Activated CD8-positive, alpha-beta memory T cell treated with anti-CD3 and anti-CD28 coated beads, Interleukin-2, amount 50 U/mL, for 1 hour (primary cell): ENCODE measurements around the gene TNP1.

ENCODE experiments used
- DNase-seq: peaks from one replicate; pipeline ENCODE4 v3.0.0-alpha.2; 2020; ENCODE audit errors: extremely low read depth

Gene TNP1

GRCh38 chr2:216875862-216876261 lies 16.0 kb upstream of the TNP1 start:
- DNase-seq = no peak

DNA sequence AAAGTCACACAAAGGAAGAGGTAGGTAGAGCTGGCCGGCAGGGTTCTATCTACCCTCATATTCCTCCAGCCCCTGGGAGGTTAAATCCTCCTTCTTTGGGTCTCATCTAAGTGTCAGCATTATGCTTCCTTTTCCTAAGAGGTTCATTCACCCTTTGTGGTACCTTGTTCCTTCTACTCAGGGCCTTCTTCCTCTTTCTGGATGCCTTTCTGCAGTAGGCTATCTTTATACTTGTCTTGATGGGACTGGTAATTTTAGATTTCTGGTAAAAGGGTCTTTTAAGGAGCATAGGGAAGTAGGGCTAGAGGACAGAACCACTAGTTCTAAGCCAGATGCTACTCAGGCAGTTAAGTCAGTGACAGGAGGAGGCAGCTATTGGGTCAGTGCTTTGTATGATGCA lies 13.7 kb upstream of the TNP1 start:
- no peak for DNase-seq

- no peak for DNase-seq
Observed at GRCh38 chr2:216872624-216873023, 12.8 kb upstream of the TNP1 start.

GRCh38 chr2:216872040-216872439 lies 12.2 kb upstream of the TNP1 start:
- DNase-seq = no peak

DNA sequence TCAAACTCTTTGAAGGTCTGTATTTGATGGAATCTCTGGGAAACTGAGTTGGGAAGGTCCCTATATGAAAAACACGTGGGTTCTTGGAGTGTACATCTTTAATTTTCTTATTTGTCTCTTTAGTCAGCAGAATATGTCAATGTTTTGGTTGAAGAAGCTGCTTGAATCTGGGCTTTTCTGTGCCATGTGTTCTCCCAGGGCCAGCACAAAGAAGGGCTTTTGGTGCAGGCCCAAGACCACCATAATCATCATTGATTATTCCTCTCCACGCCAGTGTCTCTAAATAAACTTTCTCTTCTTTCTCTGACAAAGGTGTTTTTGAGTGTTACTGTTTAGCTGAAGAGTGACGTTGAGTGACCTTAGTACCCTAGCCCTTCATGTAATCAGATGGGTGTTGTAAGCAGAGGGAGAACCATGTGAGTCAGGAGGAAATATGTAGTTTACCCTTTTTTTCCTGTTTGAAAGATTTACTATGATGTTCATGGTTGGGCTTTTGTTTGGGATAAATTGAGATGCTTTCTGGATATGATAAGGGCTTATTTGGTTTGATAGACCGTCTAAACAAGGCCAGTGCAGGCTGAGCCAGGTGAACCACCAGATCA lies 11.6 kb upstream of the TNP1 start:
- DNase-seq = no peak

DNA sequence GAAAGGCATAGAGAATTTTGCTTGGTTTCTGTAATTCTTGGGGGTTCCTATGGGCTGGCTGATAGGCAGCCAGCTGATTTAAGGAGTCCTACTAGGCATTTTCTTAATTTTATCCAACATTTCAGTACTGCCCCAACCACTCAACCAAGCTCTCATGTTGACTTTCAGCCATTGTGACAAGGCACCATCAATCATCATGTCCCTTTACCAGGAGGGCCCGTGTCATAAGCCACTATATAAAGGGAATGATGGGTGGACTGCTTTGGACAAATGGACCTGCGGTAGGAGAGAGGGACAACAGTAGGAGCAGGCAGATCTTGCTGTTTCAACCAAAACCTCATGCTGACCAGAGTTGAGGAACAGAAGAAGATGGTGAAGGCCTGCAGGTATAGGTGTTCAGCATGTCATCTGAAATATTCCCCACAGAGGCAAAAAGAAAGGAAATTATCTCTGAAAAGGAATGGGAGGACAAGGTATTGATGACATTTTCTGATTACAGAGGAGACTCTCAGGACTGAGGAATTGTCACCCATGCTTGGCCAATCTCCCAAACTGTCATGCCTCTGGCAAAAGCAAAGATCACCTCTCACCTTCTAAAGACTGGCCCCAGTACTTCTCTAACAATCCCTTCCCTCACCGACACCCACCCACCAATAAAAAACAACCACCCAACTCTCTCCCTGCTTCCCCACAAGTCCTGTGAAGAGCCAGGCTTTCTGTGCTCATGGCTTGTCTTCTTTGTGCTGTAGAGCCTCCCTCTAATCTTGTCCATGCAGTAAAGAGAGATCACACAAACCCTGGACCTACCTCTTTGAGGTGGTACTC lies 10.9 kb upstream of the TNP1 start:
- DNase-seq = no peak

GRCh38 chr2:216866515-216867095 lies 6.7 kb upstream of the TNP1 start:
- DNase-seq = no peak

GRCh38 chr2:216865658-216866057 lies 5.8 kb upstream of the TNP1 start:
- no peak for DNase-seq

DNA sequence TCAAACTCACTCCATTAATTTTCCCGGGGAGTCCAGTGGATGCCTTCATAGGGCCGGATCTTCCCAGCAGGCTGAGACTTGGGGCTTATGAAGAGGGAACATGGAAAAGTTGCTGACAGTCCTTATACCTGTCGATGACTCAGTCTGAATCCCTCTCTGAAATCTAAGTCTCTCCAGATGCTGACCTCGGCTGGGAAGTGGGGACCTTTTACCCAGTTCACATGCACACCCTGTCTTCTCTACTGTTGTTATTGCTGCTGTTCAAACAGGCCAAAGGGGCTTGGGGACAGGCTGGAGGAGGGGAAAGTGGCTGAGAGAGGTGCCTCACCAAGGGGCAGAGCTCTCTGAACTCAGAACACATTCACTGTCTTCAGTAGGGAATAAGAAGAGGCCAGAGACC lies 4.1 kb upstream of the TNP1 start:
- no peak for DNase-seq

- DNase-seq = no peak
Observed at GRCh38 chr2:216862628-216863398, 2.9 kb upstream of the TNP1 start.

DNA sequence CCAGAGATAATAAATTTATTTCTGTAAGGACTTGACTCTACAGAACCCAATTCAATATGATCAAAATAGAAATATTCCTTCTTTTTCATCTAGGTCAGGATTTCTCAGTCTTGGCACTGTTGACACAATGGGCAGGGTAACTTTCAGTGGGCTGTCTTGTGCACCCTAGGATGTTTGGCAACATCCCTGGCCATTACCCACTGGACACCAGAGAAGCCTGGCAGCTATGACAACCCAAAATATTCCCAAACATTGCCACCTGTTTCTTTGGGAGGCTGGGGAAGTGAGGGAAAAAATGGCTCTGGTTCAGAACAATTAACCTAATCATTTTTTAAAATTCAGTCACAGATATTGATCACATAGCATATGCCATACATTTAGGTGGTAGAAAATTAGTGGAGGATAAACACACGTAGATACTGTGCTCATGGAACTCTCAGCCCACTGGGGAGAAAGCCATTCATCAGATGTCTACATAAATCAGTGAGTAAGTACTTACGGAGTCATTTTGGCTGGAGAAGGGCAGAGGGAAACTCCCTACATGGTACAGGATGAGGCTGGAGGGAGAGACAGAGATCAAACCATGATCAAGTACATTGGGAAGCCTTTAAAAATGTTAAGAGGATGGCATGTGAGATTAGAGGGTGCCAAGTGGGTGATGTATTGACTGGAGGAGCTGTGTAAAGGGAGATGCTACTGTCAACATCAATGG lies 718 bp upstream of the TNP1 start:
- no peak for DNase-seq

DNA sequence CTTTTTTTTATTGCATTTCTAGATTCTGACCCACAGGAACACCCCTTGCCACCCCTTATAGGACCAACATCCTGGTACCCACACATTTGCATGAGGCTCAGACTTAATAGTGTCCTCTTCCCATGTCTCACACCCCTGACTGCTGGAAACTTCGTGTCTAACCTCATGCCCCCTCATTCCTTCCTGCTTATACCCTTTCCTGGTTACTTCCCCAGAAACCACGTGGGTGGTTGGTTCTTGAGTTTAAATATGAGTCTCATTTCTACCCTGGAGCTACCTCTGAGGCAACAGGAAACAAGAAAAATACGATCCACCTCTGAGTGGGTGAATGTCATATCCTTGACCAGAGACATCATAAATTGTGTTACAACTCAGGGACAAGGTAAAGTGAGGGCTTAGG lies 1.6 kb downstream of the TNP1 start:
- DNase-seq = no peak

DNA sequence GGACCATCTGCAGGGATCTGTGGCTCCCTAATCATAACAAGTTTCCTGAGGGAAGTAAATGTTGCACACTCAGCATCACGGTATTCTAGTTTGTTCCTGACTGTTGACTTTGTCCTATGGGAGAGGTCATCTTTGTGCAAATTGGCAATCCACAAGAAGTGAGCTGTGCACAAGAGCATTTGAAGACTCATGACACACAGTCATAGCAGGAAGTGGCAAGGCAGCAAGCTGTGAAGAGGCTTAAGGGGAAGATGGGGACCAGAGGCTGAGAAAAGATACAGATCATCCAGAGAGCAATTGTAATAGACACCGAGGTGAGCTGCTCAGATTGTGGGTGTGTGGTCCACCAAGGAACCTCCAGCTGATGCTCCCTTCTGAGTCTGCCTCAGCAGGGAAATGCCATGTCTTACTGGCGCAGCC lies 2.7 kb downstream of the TNP1 start:
- DNase-seq = no peak

GRCh38 chr2:216856406-216857065 lies 3.3 kb downstream of the TNP1 start:
- DNase-seq = no peak

DNA sequence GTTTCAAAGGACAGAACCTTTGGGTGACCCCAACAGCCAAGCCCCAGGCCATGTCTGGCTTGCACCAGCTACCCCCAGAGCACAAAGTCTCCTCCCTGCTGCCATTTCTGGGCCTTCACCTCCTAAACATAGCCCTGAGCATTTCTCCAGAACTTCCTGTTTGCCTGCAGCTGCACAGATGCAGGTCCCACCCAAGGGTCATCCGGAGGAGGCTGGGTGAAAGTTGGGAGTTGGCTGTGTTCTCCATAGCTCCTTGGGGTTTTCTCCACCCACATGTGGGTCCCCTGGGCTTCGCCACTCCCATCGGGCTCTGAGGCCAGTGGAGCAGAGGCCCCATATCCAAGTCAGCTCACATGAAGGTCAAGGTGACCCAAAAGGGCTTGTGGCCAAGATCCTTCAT lies 4.3 kb downstream of the TNP1 start:
- no peak for DNase-seq

DNA sequence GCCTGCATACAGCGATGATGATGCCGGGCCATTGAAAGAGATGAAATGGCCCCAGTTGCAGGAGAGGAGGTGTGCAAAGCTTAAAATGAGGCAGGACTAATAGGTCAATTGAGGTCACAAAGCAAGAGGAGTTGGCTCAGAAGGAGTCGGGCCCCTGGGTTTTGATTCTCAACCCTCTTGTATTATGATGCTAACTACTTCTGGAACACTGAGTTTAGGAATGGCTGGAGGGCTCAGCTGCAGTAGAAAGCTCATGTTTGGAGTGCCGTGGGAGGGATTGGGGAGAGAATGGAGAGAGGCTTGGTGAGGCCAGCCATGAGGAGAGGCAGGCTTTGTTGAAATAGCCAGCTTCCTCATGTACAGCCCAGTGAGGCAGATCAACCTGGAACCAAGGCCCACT lies 4.8 kb downstream of the TNP1 start:
- no peak for DNase-seq

DNA sequence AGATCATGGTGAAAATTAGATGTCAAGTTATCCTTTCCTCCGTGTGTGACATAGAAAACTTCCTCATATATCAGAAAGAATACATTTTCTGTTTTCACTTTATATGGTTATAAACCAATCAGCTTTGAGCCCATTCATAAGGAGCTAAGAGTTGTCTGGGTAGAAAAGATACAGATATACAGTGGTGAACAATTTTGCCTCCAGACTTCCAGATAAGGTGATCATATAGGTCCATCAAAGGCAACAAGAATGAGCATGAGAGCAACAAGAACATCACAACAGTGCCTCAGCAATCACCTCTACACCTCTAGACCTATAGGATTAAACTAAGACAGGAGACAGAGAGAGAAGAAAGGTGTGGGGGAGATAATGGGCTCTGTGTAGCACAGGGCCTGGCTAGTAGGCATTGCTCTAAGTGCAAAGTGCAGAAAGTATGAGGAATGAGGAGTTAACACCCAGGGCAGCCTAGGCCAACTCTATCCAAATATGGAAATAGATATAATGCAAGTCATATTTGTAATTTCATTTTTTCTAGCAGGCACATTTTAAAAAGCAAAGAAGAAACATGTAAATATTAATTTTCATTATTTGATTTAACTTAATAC lies 8.3 kb downstream of the TNP1 start:
- no peak for DNase-seq

- DNase-seq = no peak
Observed at GRCh38 chr2:216850665-216851322, 9.1 kb downstream of the TNP1 start.

DNA sequence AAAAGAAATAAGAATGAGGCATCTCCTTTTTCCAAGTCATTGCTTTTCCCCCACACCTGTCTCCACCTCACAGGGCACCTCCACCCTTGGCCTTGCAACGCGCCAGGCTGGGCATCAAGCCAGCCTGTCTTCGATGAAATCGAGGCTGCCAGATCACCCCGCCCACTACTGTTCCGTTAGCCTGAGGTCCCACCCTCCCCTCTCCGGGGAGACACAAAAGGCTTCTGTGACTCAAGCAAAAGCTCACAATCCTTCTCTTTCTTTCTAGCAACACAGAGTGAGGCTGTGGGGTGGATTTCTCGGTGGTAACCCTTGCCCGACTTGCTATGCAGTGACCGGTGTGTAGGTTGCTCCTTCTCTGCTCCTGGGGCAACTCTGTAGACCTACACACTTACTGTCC lies 9.9 kb downstream of the TNP1 start:
- peak; percentile 9 for DNase-seq

DNA sequence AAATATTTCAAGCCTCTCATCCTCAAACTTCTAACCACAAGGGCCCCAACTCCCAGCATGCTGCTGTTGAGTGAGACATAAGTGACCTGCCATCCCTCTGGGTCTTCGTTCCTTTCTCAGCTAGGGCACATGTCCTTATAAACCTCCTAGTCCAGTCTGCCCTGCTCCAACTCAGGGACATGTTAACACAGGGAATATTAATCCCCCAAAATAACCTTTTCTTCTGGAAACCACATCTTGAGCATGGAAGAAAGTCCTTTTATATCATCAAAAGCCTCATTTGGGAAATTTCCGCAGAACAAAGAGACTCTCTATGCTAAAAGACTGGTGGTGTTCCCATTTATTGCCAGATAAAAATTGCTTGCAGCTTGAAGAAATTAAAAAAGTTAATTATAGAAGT lies 14.4 kb downstream of the TNP1 start:
- DNase-seq = no peak
